Activated B cell treated with CpG ODN at 0.5 μM for 24 hours (primary cell): ENCODE data around the gene TIMM13. TPM values are rescaled to one million over a fixed set of nuclear protein-coding genes. Genes with fewer than 3 reads are reported as not detected.
A peak's percentile ranks its signal among the peaks of the same experiment; 100 is the strongest.

ENCODE experiments used
- ATAC-seq: fragments of 200-7000 bp; cut with Tn5 transposase; one replicate; pipeline ENCODE4 v1.10.0; 2021; ENCODE audit warnings: low read depth, mild to moderate bottlenecking, moderate library complexity
- CTCF ChIA-PET: fragments of 350-600 bp; sonication (Branson Sonifier 250); formaldehyde crosslinking; loops from one replicate; lab custom pipeline; 2021; ENCODE audit warnings: antibody characterized with exemption; lab: Charles Lee
- POLR2A ChIA-PET: fragments of 350-600 bp; sonication (Branson Sonifier 250); formaldehyde crosslinking; loops from one replicate; lab custom pipeline; 2021; ENCODE audit warnings: antibody characterized with exemption; lab: Charles Lee
- DNase-seq: peaks from one replicate; pipeline ENCODE4 v3.0.0; 2022
- H3K27ac Mint-ChIP-seq: one replicate; pipeline ENCODE4 v1.8.0; 2020; ENCODE audit warnings: mixed read lengths
- H3K27me3 Mint-ChIP-seq: one replicate; pipeline ENCODE4 v1.8.0; 2021; ENCODE audit warnings: mixed read lengths
- H3K36me3 Mint-ChIP-seq: one replicate; pipeline ENCODE4 v1.8.0; 2021; ENCODE audit warnings: low read depth, mixed read lengths
- H3K4me1 Mint-ChIP-seq: one replicate; pipeline ENCODE4 v1.8.0; 2021; ENCODE audit warnings: mixed read lengths
- H3K4me3 Mint-ChIP-seq: one replicate; pipeline ENCODE4 v1.8.0; 2020; ENCODE audit warnings: mild to moderate bottlenecking, mixed read lengths
- H3K9me3 Mint-ChIP-seq: one replicate; pipeline ENCODE4 v1.8.0; 2020; ENCODE audit warnings: mixed read lengths
- intact Hi-C: fragments of 100-400 bp; cut with micrococcal nuclease; formaldehyde crosslinking; loops from one replicate; pipeline ENCODE4 v1.15.1; 2024
- total RNA-seq: library from RNA; stranded (reverse); gene quantifications from 2 replicates; pipeline ENCODE4 v1.2.3, GENCODE V29; 2022
- TF ChIP-seq, protein P1 (sequence below): fragments of 200-600 bp; IDR thresholded peaks from one replicate; pipeline ENCODE4 v1.8.0; 2022; ENCODE audit warnings: antibody characterized with exemption, mild to moderate bottlenecking

TIMM13 gene
- total RNA-seq, 1 donor from 2014 or later, result 63.9 TPM

DNA sequence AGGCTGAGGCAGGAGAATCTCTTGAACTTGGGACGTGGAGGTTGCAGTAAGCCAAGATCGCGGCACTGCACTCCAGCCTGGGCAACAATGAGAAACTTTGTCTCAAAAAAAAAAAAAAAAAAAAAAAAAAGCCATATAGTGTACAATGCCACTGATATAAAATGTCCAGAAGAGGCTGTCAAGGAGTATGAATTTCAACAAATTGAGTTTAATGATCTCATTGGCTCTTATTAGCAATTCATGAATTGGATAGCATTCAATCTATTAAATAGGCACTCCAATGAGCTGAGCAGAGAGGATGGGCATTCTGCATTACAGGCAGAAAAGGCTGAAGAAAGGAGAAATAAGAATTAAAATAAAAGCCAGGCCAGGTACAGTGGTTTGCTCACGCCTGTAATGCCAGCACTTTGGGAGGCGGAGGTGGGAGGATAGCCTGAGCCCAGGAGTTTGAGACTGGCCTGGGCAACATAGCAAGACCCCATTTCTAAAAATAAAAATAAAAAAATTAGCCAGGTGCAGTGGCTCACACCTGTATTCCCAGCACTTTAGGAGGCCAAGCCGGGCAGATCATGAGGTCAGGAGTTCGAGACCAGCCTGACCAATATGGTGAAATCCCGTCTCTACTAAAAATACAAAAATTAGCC lies 30.1 kb upstream of the TIMM13 start:
- POLR2A ChIA-PET, result interaction anchor here (0.7 to 2.7 kb wide), 7 partner anchors 11 to 1055 kb away, joined by 3 to 23 read pairs (median 5); partner anchors contain the start of genes GADD45B and TIMM13

DNA sequence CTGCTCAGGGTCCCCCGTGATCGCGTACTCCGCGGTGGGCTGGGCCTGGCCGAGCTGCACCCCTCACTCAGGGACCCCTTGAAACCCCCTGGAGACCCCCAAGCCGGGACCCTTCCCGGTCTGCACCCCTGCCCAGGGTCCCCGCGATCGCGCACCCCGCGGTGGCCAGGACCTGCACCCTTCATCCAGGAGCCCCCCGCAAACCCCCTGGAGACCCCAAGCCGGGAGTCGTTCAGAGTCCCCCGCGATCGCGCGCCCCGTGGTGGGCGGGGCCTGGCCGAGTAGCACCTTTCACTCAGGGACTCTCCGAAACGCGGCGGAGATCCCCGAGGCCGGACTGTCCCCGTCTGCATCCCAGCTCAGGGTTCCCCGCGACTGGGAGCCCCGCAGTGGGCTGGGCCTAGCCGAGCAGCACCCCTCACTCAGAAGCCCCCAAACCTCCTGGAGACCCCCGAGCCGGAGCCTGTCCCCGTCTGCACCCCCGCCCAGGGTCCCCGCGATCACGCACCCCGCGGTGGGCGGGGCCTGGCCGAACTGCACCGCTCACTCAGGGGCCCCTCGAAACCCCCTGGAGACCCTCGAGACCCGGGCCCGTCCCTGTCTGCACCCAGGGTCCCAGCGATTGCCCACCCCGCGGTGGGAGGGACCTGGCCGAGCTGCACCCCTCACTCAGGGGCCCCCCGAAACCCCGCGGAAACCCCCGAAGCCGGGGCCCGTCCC lies 28.6 kb upstream of the TIMM13 start:
- ChIA-PET POLR2A (interaction anchor here (0.5 to 2.7 kb wide), 10 partner anchors 9 to 820 kb away, joined by 4 to 23 read pairs (median 4); partner anchors contain the start of genes GADD45B and TIMM13), CTCF (interaction anchor here (1.3 to 1.5 kb wide), 3 partner anchors 28 to 158 kb away, joined by 3 to 4 read pairs (median 3); partner anchors contain the start of gene TIMM13)
- H3K4me3 Mint-ChIP-seq, result peak overlapping the region; percentile 89
- no peaks in the 10 kb centered on the region for H3K9me3 Mint-ChIP-seq
- peak; percentile 53 for ATAC-seq
- intact Hi-C loops, result loop anchor here (1.0 to 5.0 kb wide), 2 partner anchors 220 to 284 kb away; partner anchors contain the start of genes PLEKHJ1 and SF3A2
- no peaks in the 10 kb centered on the region for H3K27me3 Mint-ChIP-seq
- H3K4me1 Mint-ChIP-seq, result peaks cover 30% of the 10 kb centered on the region
- peak; percentile 51 for DNase-seq
- H3K36me3 Mint-ChIP-seq, result no peaks in the 10 kb centered on the region
- peak overlapping the region; percentile 85 for H3K27ac Mint-ChIP-seq
- TF ChIP-seq, protein P1, sequence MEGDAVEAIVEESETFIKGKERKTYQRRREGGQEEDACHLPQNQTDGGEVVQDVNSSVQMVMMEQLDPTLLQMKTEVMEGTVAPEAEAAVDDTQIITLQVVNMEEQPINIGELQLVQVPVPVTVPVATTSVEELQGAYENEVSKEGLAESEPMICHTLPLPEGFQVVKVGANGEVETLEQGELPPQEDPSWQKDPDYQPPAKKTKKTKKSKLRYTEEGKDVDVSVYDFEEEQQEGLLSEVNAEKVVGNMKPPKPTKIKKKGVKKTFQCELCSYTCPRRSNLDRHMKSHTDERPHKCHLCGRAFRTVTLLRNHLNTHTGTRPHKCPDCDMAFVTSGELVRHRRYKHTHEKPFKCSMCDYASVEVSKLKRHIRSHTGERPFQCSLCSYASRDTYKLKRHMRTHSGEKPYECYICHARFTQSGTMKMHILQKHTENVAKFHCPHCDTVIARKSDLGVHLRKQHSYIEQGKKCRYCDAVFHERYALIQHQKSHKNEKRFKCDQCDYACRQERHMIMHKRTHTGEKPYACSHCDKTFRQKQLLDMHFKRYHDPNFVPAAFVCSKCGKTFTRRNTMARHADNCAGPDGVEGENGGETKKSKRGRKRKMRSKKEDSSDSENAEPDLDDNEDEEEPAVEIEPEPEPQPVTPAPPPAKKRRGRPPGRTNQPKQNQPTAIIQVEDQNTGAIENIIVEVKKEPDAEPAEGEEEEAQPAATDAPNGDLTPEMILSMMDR, result no peak

More for the DNA sequence above, 30.1 kb upstream of the TIMM13 start:
- H3K4me1 Mint-ChIP-seq, result peaks cover 33% of the 10 kb centered on the region
- H3K4me3 Mint-ChIP-seq, result peak overlapping the region; percentile 7
- CTCF ChIA-PET, result interaction anchor here (1.3 kb wide), 1 partner anchor 30 kb away, joined by 3 read pairs; the partner anchor contains the start of gene TIMM13
- H3K27me3 Mint-ChIP-seq, result no peaks in the 10 kb centered on the region
- intact Hi-C loops, result loop anchor here (1.0 to 5.0 kb wide), 2 partner anchors 30 to 285 kb away; partner anchors contain the start of gene TIMM13
- peak overlapping the region; percentile 85 for H3K27ac Mint-ChIP-seq
- no peaks in the 10 kb centered on the region for H3K36me3 Mint-ChIP-seq
- TF ChIP-seq, protein P1, result no peak
- no peak for DNase-seq
- ATAC-seq, result no peak
- H3K9me3 Mint-ChIP-seq, result no peaks in the 10 kb centered on the region

DNA sequence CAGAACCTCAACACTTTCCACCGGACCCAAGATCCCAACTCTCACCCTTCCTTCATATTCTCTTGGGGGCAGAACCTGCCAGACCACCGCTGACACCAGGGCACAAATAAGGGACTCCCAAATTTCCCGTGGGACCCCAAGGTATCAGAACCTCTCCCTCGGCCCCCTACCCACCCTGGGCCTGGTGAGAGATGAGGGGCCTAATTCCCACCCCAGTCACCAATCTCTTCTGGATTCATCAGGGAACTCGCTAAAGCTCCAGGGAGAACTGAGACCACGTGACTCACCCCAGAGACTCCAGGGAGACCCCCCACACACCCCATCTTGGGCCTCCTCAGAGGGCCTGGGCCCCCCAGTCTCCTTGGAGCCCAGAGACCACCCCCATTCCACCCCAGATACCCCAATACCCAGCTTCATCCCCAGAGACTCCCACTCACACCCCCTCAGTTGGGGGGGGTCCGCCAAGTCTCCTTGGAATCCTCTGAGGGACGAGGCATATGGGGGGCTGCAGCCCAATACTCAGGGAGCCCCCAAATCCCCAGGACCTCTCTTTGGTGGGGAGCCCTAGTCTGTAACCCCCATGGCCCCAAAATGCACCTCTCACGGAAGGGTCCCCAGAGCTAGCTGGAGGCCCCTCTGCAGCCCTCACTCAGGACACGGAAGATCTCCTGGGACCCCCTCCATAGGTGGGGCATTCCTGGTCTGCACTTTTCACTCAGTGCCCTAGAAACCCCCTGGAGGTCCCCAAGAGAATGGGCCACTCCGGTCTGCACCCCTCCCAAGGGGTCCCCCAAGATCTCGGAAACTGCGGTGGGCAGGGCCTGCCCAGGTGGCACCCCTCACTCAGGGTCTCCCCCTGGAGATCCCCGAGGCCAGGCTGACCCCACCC lies 27.8 kb upstream of the TIMM13 start:
- TF ChIP-seq, protein P1, result no peak
- no peaks in the 10 kb centered on the region for H3K27me3 Mint-ChIP-seq
- intact Hi-C loops, result loop anchor here (5.0 kb wide), 1 partner anchor 283 kb away; no protein-coding TSS in a partner anchor
- no peak for ATAC-seq
- peaks cover 30% of the 10 kb centered on the region for H3K4me1 Mint-ChIP-seq
- no peak overlapping the region for H3K27ac Mint-ChIP-seq
- no peaks in the 10 kb centered on the region for H3K9me3 Mint-ChIP-seq
- peak overlapping the region; percentile 89 for H3K4me3 Mint-ChIP-seq
- ChIA-PET POLR2A (interaction anchor here (0.5 to 2.7 kb wide), 11 partner anchors 21 to 1294 kb away, joined by 3 to 23 read pairs (median 4); partner anchors contain the start of genes GADD45B and TIMM13), CTCF (interaction anchor here (1.5 kb wide), 1 partner anchor 159 kb away, joined by 4 read pairs; no protein-coding TSS in a partner anchor)
- DNase-seq, result no peak
- no peaks in the 10 kb centered on the region for H3K36me3 Mint-ChIP-seq

DNA sequence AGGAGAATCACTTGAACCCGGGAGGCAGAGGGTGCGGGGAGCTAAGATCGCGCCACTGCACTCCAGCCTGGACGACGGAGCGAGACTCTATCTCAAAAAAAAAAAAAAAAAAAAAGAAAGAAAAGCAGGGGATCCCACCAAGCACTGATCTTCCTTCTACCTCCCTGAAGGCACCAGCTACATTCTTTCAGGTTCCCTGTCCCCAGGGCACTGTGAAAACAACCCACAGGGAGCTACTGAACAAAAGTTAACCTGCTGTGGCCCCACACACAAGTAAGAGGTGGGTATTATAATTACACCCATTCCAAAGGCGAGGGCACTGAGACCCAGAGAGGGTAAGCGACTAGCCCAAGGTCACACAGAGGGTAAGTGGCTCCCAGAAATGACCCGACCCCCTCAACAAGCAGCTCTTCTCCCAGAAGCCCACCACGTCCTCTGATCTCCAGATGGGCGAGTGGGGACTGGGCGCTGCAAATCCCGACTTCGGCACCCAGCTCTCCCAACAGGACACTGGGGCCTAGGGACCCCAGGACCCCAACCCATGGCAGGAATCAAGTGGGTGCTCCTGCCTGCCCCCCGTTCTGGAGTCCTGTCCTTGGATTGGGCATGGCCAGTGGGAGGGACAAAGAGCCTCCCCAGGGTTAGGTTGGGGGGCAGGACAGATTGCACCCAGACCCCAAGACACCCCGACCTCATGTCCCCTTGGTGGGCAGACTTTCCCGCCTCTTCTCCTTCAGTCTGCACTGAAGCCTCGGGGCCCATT lies 27.0 kb upstream of the TIMM13 start:
- CTCF ChIA-PET, result interaction anchor here (1.5 kb wide), 1 partner anchor 179 kb away, joined by 4 read pairs; no protein-coding TSS in a partner anchor
- Mint-ChIP-seq H3K36me3 (peaks cover 2% of the 10 kb centered on the region), H3K9me3 (no peaks in the 10 kb centered on the region), H3K27me3 (no peaks in the 10 kb centered on the region), H3K27ac (no peak overlapping the region), H3K4me1 (peaks cover 30% of the 10 kb centered on the region), H3K4me3 (peak overlapping the region; percentile 89)
- TF ChIP-seq, protein P1, result no peak
- ATAC-seq (no peak), DNase-seq (no peak)
- intact Hi-C loops, result no loop called here
- POLR2A ChIA-PET, result interaction anchor here (0.6 to 2.7 kb wide), 9 partner anchors 22 to 1293 kb away, joined by 3 to 11 read pairs (median 4); partner anchors contain the start of genes GADD45B and TIMM13
